ENCODE data around the gene CETN3.
"Not testable (repeated sequence)": the region's sequence is repeated elsewhere in the genome, so short reads cannot be mapped to it uniquely, and the experiment has no call there.

The CETN3 gene

GRCh38 chr5:90387508-90387907, 22.0 kb downstream of the CETN3 start:
- TF ChIP-seq CTCF (conservative IDR thresholded peaks at IDR 0.05; ENCODE audit: low read depth, low read length) = no peak
- H3K4me3 ChIP-seq (ENCODE audit: low read depth, low read length) = no peak overlapping the region
- DNase-seq (ENCODE audit: low read depth) = no peak

GRCh38 chr5:90386099-90386710, 23.4 kb downstream of the CETN3 start:
- H3K4me3 ChIP-seq (ENCODE audit: low read depth, low read length) = no peak overlapping the region
- peak; percentile 49 for DNase-seq (ENCODE audit: low read depth)
- TF ChIP-seq CTCF (conservative IDR thresholded peaks at IDR 0.05; ENCODE audit: low read depth, low read length) = peak; percentile 65

- no peak for DNase-seq (ENCODE audit: low read depth)
- TF ChIP-seq CTCF (conservative IDR thresholded peaks at IDR 0.05; ENCODE audit: low read depth, low read length) = no peak
Observed at GRCh38 chr5:90384389-90384788, 25.2 kb downstream of the CETN3 start.

GRCh38 chr5:90383903-90384302, 25.7 kb downstream of the CETN3 start:
- DNase-seq (ENCODE audit: low read depth) = no peak
- no peak overlapping the region for H3K4me3 ChIP-seq (ENCODE audit: low read depth, low read length)
- TF ChIP-seq CTCF (conservative IDR thresholded peaks at IDR 0.05; ENCODE audit: low read depth, low read length) = no peak

More at GRCh38 chr5:90384389-90384788, 25.2 kb downstream of the CETN3 start:
- no peak overlapping the region for H3K4me3 ChIP-seq (ENCODE audit: low read depth, low read length)

- DNase-seq (ENCODE audit: low read depth) = no peak
- H3K4me3 ChIP-seq (ENCODE audit: low read depth, low read length) = no peak overlapping the region
- no peak for TF ChIP-seq CTCF (conservative IDR thresholded peaks at IDR 0.05; ENCODE audit: low read depth, low read length)
Observed at GRCh38 chr5:90381213-90381929, 28.2 kb downstream of the CETN3 start.

GRCh38 chr5:90379652-90380051, 29.9 kb downstream of the CETN3 start:
- no peak overlapping the region for H3K4me3 ChIP-seq (ENCODE audit: low read depth, low read length)
- TF ChIP-seq CTCF (conservative IDR thresholded peaks at IDR 0.05; ENCODE audit: low read depth, low read length) = no peak
- no peak for DNase-seq (ENCODE audit: low read depth)

GRCh38 chr5:90378752-90379151, 30.8 kb downstream of the CETN3 start:
- DNase-seq (ENCODE audit: low read depth) = no peak
- TF ChIP-seq CTCF (conservative IDR thresholded peaks at IDR 0.05; ENCODE audit: low read depth, low read length) = no peak
- H3K4me3 ChIP-seq (ENCODE audit: low read depth, low read length) = no peak overlapping the region

GRCh38 chr5:90371269-90371668, 38.3 kb downstream of the CETN3 start:
- not testable (repeated sequence) for DNase-seq (ENCODE audit: low read depth); H3K4me3 ChIP-seq (ENCODE audit: low read depth, low read length)
